Upper lobe of right lung (tissue), 1 donor: ENCODE results near the gene DMAC1. TPM values are rescaled to one million over a fixed set of nuclear protein-coding genes. Genes with fewer than 3 reads are reported as not detected.

Source experiments
- ATAC-seq: fragments of 200-7000 bp; cut with Tn5 transposase; one replicate; pipeline ENCODE4 v1.9.1; 2020; ENCODE audit warnings: mild to moderate bottlenecking, moderate library complexity
- DNase-seq: peaks from one replicate; pipeline ENCODE4 v3.0.0-alpha.2; 2020
- H3K27ac ChIP-seq: fragments of 200-600 bp; one replicate; pipeline ENCODE4 v1.8.0; 2022
- H3K27me3 ChIP-seq: fragments of 200-600 bp; one replicate; pipeline ENCODE4 v1.8.0; 2022; ENCODE audit warnings: mild to moderate bottlenecking
- H3K36me3 ChIP-seq: fragments of 200-600 bp; one replicate; pipeline ENCODE4 v1.8.0; 2022
- H3K4me1 ChIP-seq: fragments of 200-600 bp; one replicate; pipeline ENCODE4 v1.8.0; 2022
- H3K4me3 ChIP-seq: fragments of 200-600 bp; one replicate; pipeline ENCODE4 v1.8.0; 2022; ENCODE audit warnings: mild to moderate bottlenecking
- H3K9me3 ChIP-seq: fragments of 200-600 bp; one replicate; pipeline ENCODE4 v1.8.0; 2022
- intact Hi-C: fragments of 100-400 bp; cut with DNase I; formaldehyde crosslinking; loops from one replicate; pipeline ENCODE4 v1.11.0; 2022
- long read RNA-seq: library from polyadenylated mRNA; unstranded; transcript quantifications from one replicate; pipeline ENCODE4 v2.0.0, GENCODE V29; 2021
- total RNA-seq: library from RNA; stranded (reverse); fragmentation: NEBNext Ultra II Directional; extraction: Animal tissue kit (Norgen Biotek cat#: 25700); gene quantifications from one replicate; pipeline ENCODE4 v1.2.1, GENCODE V29; 2021
- TF ChIP-seq, protein P1 (sequence below): fragments of 200-600 bp; IDR thresholded peaks from one replicate; pipeline ENCODE4 v1.8.0; 2022; ENCODE audit warnings: antibody characterized with exemption
- donor health status: DM: no; HTN: yes; CAD: no; lungs with severe emphysema.

Gene DMAC1, protein sequence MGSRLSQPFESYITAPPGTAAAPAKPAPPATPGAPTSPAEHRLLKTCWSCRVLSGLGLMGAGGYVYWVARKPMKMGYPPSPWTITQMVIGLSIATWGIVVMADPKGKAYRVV
- 36.0 TPM for total RNA-seq
- long read RNA-seq, transcript DMAC1-201 (2 exons, 2,755 nt), result major isoform, 31 of 39 reads
- long read RNA-seq, partial matches to known transcripts, result 0 of 39 reads
- long read RNA-seq, other reads (novel, unspliced or antisense), result 8 of 39 reads

DNA sequence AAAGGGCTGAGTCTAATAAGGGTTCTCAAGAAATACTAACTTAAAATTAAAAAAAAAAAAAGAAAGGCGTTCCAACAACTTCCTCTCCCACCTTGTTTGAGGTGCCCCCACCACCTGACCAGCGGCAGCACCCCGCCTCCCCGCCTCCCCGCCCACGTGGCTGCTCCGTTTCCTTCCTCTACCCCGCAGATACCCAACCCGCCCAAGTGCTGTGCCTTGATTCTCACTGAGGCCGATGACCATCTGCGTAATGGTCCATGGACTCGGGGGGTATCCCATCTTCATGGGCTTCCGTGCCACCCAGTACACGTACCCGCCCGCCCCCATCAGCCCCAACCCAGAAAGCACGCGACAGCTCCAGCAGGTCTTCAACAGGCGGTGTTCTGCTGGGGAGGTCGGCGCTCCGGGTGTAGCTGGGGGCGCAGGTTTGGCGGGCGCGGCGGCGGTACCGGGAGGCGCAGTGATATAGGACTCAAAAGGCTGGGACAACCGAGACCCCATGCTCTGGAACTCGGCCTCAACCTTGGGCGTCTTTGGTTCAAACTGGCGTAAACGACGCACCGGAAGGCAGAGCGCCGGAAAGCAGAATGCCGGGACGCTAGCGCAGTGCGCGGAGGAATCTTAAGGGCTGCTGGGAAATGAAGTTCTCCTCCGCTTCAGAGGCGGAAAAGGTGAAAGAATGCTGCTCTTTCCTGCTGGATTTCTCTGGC, at the start of gene DMAC1:
DMAC1 (minus strand) TSS at position 545 of the 710 bp plus-strand sequence; CDS start at position 501, 44 bp downstream.
- intact Hi-C loops, result no loop called here
- Histone ChIP-seq H3K9me3 (no peaks in the 10 kb centered on the region), H3K36me3 (peaks cover 29% of the 10 kb centered on the region), H3K27ac (peak within 1 kb of the TSS; percentile 92), H3K27me3 (no peaks in the 10 kb centered on the region), H3K4me1 (peaks cover 7% of the 10 kb centered on the region), H3K4me3 (peak within 1 kb of the TSS; percentile 84)
- TF ChIP-seq, protein P1, sequence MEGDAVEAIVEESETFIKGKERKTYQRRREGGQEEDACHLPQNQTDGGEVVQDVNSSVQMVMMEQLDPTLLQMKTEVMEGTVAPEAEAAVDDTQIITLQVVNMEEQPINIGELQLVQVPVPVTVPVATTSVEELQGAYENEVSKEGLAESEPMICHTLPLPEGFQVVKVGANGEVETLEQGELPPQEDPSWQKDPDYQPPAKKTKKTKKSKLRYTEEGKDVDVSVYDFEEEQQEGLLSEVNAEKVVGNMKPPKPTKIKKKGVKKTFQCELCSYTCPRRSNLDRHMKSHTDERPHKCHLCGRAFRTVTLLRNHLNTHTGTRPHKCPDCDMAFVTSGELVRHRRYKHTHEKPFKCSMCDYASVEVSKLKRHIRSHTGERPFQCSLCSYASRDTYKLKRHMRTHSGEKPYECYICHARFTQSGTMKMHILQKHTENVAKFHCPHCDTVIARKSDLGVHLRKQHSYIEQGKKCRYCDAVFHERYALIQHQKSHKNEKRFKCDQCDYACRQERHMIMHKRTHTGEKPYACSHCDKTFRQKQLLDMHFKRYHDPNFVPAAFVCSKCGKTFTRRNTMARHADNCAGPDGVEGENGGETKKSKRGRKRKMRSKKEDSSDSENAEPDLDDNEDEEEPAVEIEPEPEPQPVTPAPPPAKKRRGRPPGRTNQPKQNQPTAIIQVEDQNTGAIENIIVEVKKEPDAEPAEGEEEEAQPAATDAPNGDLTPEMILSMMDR, result no peak
- DNase-seq, result peak; percentile 89
- peak; percentile 99 for ATAC-seq

DNA sequence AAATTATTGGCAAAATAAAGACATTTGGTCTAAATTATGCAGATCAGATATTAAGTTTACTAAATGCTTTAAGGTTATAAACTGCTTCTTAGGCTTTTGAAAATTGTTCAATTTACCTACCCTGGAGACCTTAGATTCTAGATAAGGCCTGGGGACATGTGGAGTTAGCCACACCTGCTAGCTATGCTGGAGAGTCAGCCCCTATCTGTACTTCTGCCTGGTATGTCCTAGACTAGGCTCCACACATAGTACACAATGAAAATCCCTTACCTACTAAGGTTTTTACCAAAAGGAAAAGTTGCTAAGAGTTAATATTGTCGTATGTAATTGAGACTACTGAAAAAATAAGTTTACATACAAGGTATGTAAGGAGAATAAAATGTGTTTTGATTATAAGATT, 49.8 kb upstream of the DMAC1 start:
- no peaks in the 10 kb centered on the region for H3K4me1 ChIP-seq
- H3K36me3 ChIP-seq, result no peaks in the 10 kb centered on the region
- H3K27ac ChIP-seq, result no peak overlapping the region
- H3K4me3 ChIP-seq, result no peak overlapping the region
- ATAC-seq, result no peak
- H3K9me3 ChIP-seq, result no peaks in the 10 kb centered on the region
- no peak for DNase-seq
- intact Hi-C loops, result no loop called here
- no peaks in the 10 kb centered on the region for H3K27me3 ChIP-seq
- TF ChIP-seq, protein P1, result no peak

DNA sequence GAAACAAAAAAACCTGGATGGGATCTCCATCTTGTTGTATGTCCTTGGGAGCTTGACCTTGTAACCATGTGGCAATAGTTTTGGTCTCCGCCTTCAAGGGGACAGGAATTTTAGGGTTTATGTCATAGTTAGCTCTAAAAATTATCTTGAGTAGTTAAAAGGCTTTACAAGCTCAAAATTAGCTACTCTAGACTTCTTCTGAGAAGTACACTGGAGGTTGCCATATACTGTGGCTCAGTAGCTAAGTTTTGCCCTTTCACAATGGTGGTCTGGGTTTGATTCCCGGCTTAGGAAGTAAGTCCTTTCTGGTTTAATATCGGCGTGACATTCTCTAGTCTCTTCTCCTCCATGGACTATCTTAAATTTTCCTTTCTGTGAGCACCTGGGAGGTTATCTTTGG, 48.9 kb upstream of the DMAC1 start:
- DNase-seq (no peak), ATAC-seq (no peak)
- intact Hi-C loops, result no loop called here
- no peaks in the 10 kb centered on the region for H3K9me3 ChIP-seq
- no peak overlapping the region for H3K27ac ChIP-seq
- TF ChIP-seq, protein P1, result no peak
- no peak overlapping the region for H3K4me3 ChIP-seq
- no peaks in the 10 kb centered on the region for H3K4me1 ChIP-seq
- H3K36me3 ChIP-seq, result no peaks in the 10 kb centered on the region
- H3K27me3 ChIP-seq, result no peaks in the 10 kb centered on the region

DNA sequence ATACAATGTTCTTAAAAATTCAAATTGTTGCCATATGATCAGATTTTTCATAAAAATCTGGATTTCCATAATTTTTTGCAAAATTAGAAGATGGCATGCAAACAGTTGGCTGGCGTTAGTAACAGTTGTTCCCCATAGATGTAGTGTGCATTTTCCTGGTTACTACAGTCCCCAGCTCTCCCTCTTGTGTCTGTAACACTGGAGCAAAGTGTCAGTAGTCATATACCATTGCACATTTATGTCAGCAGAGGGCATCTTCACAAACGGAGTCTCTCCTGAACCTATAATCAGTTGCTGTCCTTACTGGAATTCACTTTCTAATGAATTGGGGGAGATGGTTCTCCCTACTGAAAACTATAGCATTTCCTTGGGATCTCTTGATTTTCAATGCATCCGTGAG, 44.7 kb upstream of the DMAC1 start:
- H3K4me1 ChIP-seq, result no peaks in the 10 kb centered on the region
- no peak overlapping the region for H3K27ac ChIP-seq
- no peaks in the 10 kb centered on the region for H3K9me3 ChIP-seq
- no peaks in the 10 kb centered on the region for H3K36me3 ChIP-seq
- ATAC-seq, result peak; percentile 64
- no peak overlapping the region for H3K4me3 ChIP-seq
- intact Hi-C loops, result no loop called here
- TF ChIP-seq, protein P1, result peak; percentile 36
- H3K27me3 ChIP-seq, result no peaks in the 10 kb centered on the region
- DNase-seq, result no peak

DNA sequence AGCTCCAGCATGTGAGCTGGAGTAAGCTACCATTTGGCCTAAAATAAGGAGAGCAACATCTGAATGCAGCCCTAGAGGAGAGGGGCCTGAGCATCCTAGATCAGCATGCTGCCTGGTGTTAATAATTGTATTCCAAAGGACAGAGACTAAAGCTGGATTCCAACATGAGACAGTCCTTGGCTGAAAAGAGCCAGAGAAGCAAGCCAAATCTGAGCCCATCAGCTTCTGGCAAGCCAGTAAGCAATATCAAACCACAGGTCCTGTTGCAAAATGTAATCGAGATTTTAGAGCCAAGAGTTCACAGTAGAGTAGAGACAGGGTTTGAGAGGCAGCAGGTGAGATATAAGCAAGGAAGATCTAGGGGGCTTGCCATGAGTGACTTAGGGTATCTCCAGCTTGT, 42.3 kb upstream of the DMAC1 start:
- Histone ChIP-seq H3K36me3 (no peaks in the 10 kb centered on the region), H3K4me3 (no peak overlapping the region), H3K9me3 (no peaks in the 10 kb centered on the region), H3K4me1 (no peaks in the 10 kb centered on the region), H3K27ac (no peak overlapping the region), H3K27me3 (no peaks in the 10 kb centered on the region)
- intact Hi-C loops, result no loop called here
- no peak for ATAC-seq
- DNase-seq, result no peak
- TF ChIP-seq, protein P1, result no peak
